ENCODE measurements around the gene SYTL3. TPM values are rescaled to one million over a fixed set of nuclear protein-coding genes. Genes with fewer than 3 reads are reported as not detected.

The SYTL3 gene
- total RNA-seq, 2 donors from 2014 or later = 4.2 to 5.6 TPM

GRCh38 chr6:158709809-158710208, 60.0 kb downstream of the SYTL3 start:
- no peak for TF ChIP-seq CTCF (IDR thresholded peaks at IDR 0.05)

GRCh38 chr6:158711264-158711663, 61.4 kb downstream of the SYTL3 start:
- TF ChIP-seq CTCF (IDR thresholded peaks at IDR 0.05) = no peak
- Histone ChIP-seq H3K27me3 (no peaks in the 10 kb centered on the region), H3K27ac (peak overlapping the region in 1 of 2 donors; percentile 24), H3K36me3 (no peaks in the 10 kb centered on the region), H3K4me1 (peaks cover 0 to 36% of the 10 kb centered on the region in 2 donors), H3K4me3 (peak overlapping the region in 1 of 2 donors; percentile 25), H3K9me3 (no peaks in the 10 kb centered on the region)
- DNase-seq (ENCODE audit: low spot score) = no peak

More at GRCh38 chr6:158709809-158710208, 60.0 kb downstream of the SYTL3 start:
- H3K9me3 ChIP-seq = no peaks in the 10 kb centered on the region
- H3K36me3 ChIP-seq = no peaks in the 10 kb centered on the region
- no peak overlapping the region for H3K4me3 ChIP-seq
- H3K27me3 ChIP-seq = no peaks in the 10 kb centered on the region
- no peak for DNase-seq (ENCODE audit: low spot score)
- H3K27ac ChIP-seq = no peak overlapping the region
- H3K4me1 ChIP-seq = peaks cover 0 to 37% of the 10 kb centered on the region in 2 donors

GRCh38 chr6:158713469-158713868, 63.6 kb downstream of the SYTL3 start:
- Histone ChIP-seq H3K27ac (no peak overlapping the region), H3K4me3 (no peak overlapping the region), H3K9me3 (no peaks in the 10 kb centered on the region), H3K27me3 (no peaks in the 10 kb centered on the region), H3K4me1 (peaks cover 0 to 19% of the 10 kb centered on the region in 2 donors), H3K36me3 (no peaks in the 10 kb centered on the region)
- DNase-seq (ENCODE audit: low spot score) = no peak
- no peak for TF ChIP-seq CTCF (IDR thresholded peaks at IDR 0.05)

GRCh38 chr6:158714706-158715105, 64.9 kb downstream of the SYTL3 start:
- TF ChIP-seq CTCF (IDR thresholded peaks at IDR 0.05) = no peak

GRCh38 chr6:158715330-158716311, 65.8 kb downstream of the SYTL3 start:
- no peaks in the 10 kb centered on the region for H3K36me3 ChIP-seq

More at GRCh38 chr6:158714706-158715105, 64.9 kb downstream of the SYTL3 start:
- Histone ChIP-seq H3K27me3 (no peaks in the 10 kb centered on the region), H3K27ac (no peak overlapping the region), H3K9me3 (no peaks in the 10 kb centered on the region), H3K4me3 (no peak overlapping the region), H3K4me1 (peaks cover 0 to 16% of the 10 kb centered on the region in 2 donors), H3K36me3 (no peaks in the 10 kb centered on the region)
- no peak for DNase-seq (ENCODE audit: low spot score)

More at GRCh38 chr6:158715330-158716311, 65.8 kb downstream of the SYTL3 start:
- DNase-seq (ENCODE audit: low spot score) = no peak
- TF ChIP-seq CTCF (IDR thresholded peaks at IDR 0.05) = no peak
- H3K4me1 ChIP-seq = peaks cover 0 to 20% of the 10 kb centered on the region in 2 donors
- no peak overlapping the region for H3K4me3 ChIP-seq
- H3K9me3 ChIP-seq = no peaks in the 10 kb centered on the region
- peak overlapping the region; percentile 8 to 29 for H3K27ac ChIP-seq
- no peaks in the 10 kb centered on the region for H3K27me3 ChIP-seq
